Small intestine (tissue), 7 donors: ENCODE results near the gene CPA3. TPM values are rescaled to one million over a fixed set of nuclear protein-coding genes. Genes with fewer than 3 reads are reported as not detected.

Source experiments
- DNase-seq, 2 donors: peaks; one replicate each; pipeline versions ENCODE4 v3.0.0 to v3.0.0-alpha.2; 2013
- FAIRE-seq: peaks from 2 replicates; lab custom pipeline; 2012; peaks lifted over from hg19 to GRCh38; lab: Jason Lieb, UNC
- H3K27ac ChIP-seq, 3 donors: one replicate each; pipeline ENCODE4 v1.5.1; 2013; ENCODE audit warnings: low read length in 2 of 3, mild to moderate bottlenecking in 2 of 3, control low read depth in 1 of 3, inconsistent platforms in 1 of 3, low read depth in 1 of 3, moderate library complexity in 1 of 3
- H3K27me3 ChIP-seq, 3 donors: one replicate each; pipeline ENCODE4 v1.6.1; 2013; ENCODE audit warnings: low read length in 3 of 3, inconsistent platforms in 1 of 3; ENCODE audit not compliant: control insufficient read depth in 3 of 3, insufficient read depth in 3 of 3
- H3K36me3 ChIP-seq, 3 donors: one replicate each; pipeline ENCODE4 v1.6.1; 2013; ENCODE audit warnings: low read length in 3 of 3, inconsistent platforms in 1 of 3, low read depth in 1 of 3, mild to moderate bottlenecking in 1 of 3, moderate library complexity in 1 of 3; ENCODE audit not compliant: control insufficient read depth in 3 of 3, insufficient read depth in 2 of 3
- H3K4me1 ChIP-seq, 3 donors: one replicate each; pipeline ENCODE4 v1.6.1; 2013; ENCODE audit warnings: low read length in 2 of 3, inconsistent platforms in 1 of 3, low read depth in 1 of 3, mild to moderate bottlenecking in 1 of 3, moderate library complexity in 1 of 3; ENCODE audit not compliant: control insufficient read depth in 3 of 3, insufficient read depth in 2 of 3
- H3K4me3 ChIP-seq, 3 donors: one replicate each; pipeline ENCODE4 v1.5.1; 2013; ENCODE audit warnings: low read length in 3 of 3, control low read depth in 1 of 3, inconsistent platforms in 1 of 3, low read depth in 1 of 3, mild to moderate bottlenecking in 1 of 3, moderate library complexity in 1 of 3
- H3K9me3 ChIP-seq, 2 donors: one replicate each; pipeline ENCODE4 v1.6.1; 2013; ENCODE audit warnings: low read depth in 1 of 2, low read length in 1 of 2; ENCODE audit not compliant: control insufficient read depth in 2 of 2, insufficient read depth in 1 of 2
- WGBS, 3 donors: extraction: QIAGEN DNeasy Blood & Tissue Kit; methylation state at CpG; one replicate each; pipeline ENCODE4 v1.1.7; 2013; 5-methylcytosine and 5-hydroxymethylcytosine counted together
- polyA plus RNA-seq, 4 donors: library from polyadenylated mRNA; stranded (reverse) in 3 of 4; unstranded in 1 of 4; fragments of 200-250 nt in 3 of 4; fragments of 120-200 nt in 1 of 4; gene quantifications; one replicate each; pipeline versions ENCODE4 v1.2.1 to v1.2.3, GENCODE V29; 2013
- donor health status: healthy with polysubstance abuse.
- donor health status: control.
- donor health status: control.
- donor health status: Bipolar disorder and iron deficiency.
- donor health status: healthy.

The CPA3 gene
- polyA plus RNA-seq, 4 donors, result 0.56 to 8.5 (median 3.0) TPM

- Histone ChIP-seq H3K27ac (no peak overlapping the region), H3K4me1 (no peaks in the 10 kb centered on the region), H3K4me3 (no peak overlapping the region), H3K27me3 (no peaks in the 10 kb centered on the region), H3K36me3 (no peaks in the 10 kb centered on the region), H3K9me3 (no peaks in the 10 kb centered on the region)
- DNase-seq, result no peak
- FAIRE-seq, result no peak
- 71 to 73% (median 72%) methylated on average over 4 of the region's 4 CpGs for WGBS, 3 donors
Observed at GRCh38 chr3:148828136-148828690, 36.9 kb upstream of the CPA3 start.

- no peak for DNase-seq
- Histone ChIP-seq H3K4me3 (no peak overlapping the region), H3K36me3 (no peaks in the 10 kb centered on the region), H3K27ac (no peak overlapping the region), H3K9me3 (no peaks in the 10 kb centered on the region), H3K27me3 (no peaks in the 10 kb centered on the region), H3K4me1 (no peaks in the 10 kb centered on the region)
- 71 to 84% (median 82%) methylated on average over 3 of the region's 3 CpGs for WGBS, 3 donors
- no peak for FAIRE-seq
Observed at GRCh38 chr3:148829926-148830325, 35.2 kb upstream of the CPA3 start.

GRCh38 chr3:148833223-148833622, 31.9 kb upstream of the CPA3 start:
- H3K9me3 ChIP-seq, result no peaks in the 10 kb centered on the region
- WGBS, 3 donors, result 78 to 88% (median 84%) methylated on average over 3 of the region's 3 CpGs
- no peak overlapping the region for H3K27ac ChIP-seq
- no peak overlapping the region for H3K4me3 ChIP-seq
- DNase-seq, result no peak
- H3K36me3 ChIP-seq, result no peaks in the 10 kb centered on the region
- FAIRE-seq, result no peak
- no peaks in the 10 kb centered on the region for H3K4me1 ChIP-seq
- no peaks in the 10 kb centered on the region for H3K27me3 ChIP-seq

- no peaks in the 10 kb centered on the region for H3K36me3 ChIP-seq
- H3K27ac ChIP-seq, result no peak overlapping the region
- no peaks in the 10 kb centered on the region for H3K4me1 ChIP-seq
- DNase-seq, result no peak
- FAIRE-seq, result no peak
- H3K27me3 ChIP-seq, result no peaks in the 10 kb centered on the region
- H3K9me3 ChIP-seq, result no peaks in the 10 kb centered on the region
- H3K4me3 ChIP-seq, result no peak overlapping the region
Observed at GRCh38 chr3:148839805-148840204, 25.3 kb upstream of the CPA3 start.

- FAIRE-seq, result no peak
- Histone ChIP-seq H3K9me3 (no peaks in the 10 kb centered on the region), H3K27me3 (no peaks in the 10 kb centered on the region), H3K36me3 (no peaks in the 10 kb centered on the region), H3K27ac (no peak overlapping the region), H3K4me1 (no peaks in the 10 kb centered on the region), H3K4me3 (no peak overlapping the region)
- no peak for DNase-seq
- WGBS, 3 donors, result 63 to 77% (median 72%) methylated on average over 4 of the region's 4 CpGs
Observed at GRCh38 chr3:148840451-148840850, 24.6 kb upstream of the CPA3 start.

GRCh38 chr3:148845756-148846395, 19.2 kb upstream of the CPA3 start:
- Histone ChIP-seq H3K27me3 (no peaks in the 10 kb centered on the region), H3K4me1 (no peaks in the 10 kb centered on the region), H3K36me3 (no peaks in the 10 kb centered on the region), H3K4me3 (no peak overlapping the region), H3K27ac (no peak overlapping the region), H3K9me3 (no peaks in the 10 kb centered on the region)
- DNase-seq (no peak), FAIRE-seq (no peak)
- WGBS, 3 donors, result 78 to 90% (median 80%) methylated on average over 2 of the region's 2 CpGs

GRCh38 chr3:148847351-148847750, 17.7 kb upstream of the CPA3 start:
- Histone ChIP-seq H3K36me3 (no peaks in the 10 kb centered on the region), H3K27ac (no peak overlapping the region), H3K4me3 (no peak overlapping the region), H3K9me3 (no peaks in the 10 kb centered on the region), H3K4me1 (no peaks in the 10 kb centered on the region), H3K27me3 (no peaks in the 10 kb centered on the region)
- DNase-seq, result no peak
- WGBS, 3 donors, result 43 to 75% (median 69%) methylated on average over 1 of the region's 1 CpG
- FAIRE-seq, result no peak

GRCh38 chr3:148848410-148848809, 16.7 kb upstream of the CPA3 start:
- Histone ChIP-seq H3K27ac (no peak overlapping the region), H3K9me3 (no peaks in the 10 kb centered on the region), H3K36me3 (no peaks in the 10 kb centered on the region), H3K27me3 (no peaks in the 10 kb centered on the region), H3K4me3 (no peak overlapping the region), H3K4me1 (no peaks in the 10 kb centered on the region)
- 75 to 92% (median 85%) methylated on average over 1 of the region's 1 CpG for WGBS, 3 donors
- DNase-seq (no peak), FAIRE-seq (no peak)
